ENCODE data around the gene PCBD2. TPM values are rescaled to one million over a fixed set of nuclear protein-coding genes. Genes with fewer than 3 reads are reported as not detected.

The PCBD2 gene
- total and polyA plus RNA-seq, 8 donors: 5.0 to 9.1 (median 7.3) TPM

GRCh38 chr5:135005076-135005475, 100.1 kb downstream of the PCBD2 start:
- DNase-seq (no peak), ATAC-seq (no peak), FAIRE-seq (no peak)
- intact Hi-C loops (cut with DNase I): no loop called here
- no peaks in the 10 kb centered on the region for H3K36me3 ChIP-seq
- 79 to 91% methylated on average over 3 of the region's 3 CpGs for WGBS, 2 donors
- H3K4me3 ChIP-seq: no peak overlapping the region
- H3K27me3 ChIP-seq: no peaks in the 10 kb centered on the region
- H3K4me1 ChIP-seq: no peaks in the 10 kb centered on the region
- TF ChIP-seq, protein P1, sequence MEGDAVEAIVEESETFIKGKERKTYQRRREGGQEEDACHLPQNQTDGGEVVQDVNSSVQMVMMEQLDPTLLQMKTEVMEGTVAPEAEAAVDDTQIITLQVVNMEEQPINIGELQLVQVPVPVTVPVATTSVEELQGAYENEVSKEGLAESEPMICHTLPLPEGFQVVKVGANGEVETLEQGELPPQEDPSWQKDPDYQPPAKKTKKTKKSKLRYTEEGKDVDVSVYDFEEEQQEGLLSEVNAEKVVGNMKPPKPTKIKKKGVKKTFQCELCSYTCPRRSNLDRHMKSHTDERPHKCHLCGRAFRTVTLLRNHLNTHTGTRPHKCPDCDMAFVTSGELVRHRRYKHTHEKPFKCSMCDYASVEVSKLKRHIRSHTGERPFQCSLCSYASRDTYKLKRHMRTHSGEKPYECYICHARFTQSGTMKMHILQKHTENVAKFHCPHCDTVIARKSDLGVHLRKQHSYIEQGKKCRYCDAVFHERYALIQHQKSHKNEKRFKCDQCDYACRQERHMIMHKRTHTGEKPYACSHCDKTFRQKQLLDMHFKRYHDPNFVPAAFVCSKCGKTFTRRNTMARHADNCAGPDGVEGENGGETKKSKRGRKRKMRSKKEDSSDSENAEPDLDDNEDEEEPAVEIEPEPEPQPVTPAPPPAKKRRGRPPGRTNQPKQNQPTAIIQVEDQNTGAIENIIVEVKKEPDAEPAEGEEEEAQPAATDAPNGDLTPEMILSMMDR (IDR thresholded peaks at IDR 0.05): no peak
- H3K9me3 ChIP-seq: no peaks in the 10 kb centered on the region
- H3K27ac ChIP-seq: no peak overlapping the region

DNA sequence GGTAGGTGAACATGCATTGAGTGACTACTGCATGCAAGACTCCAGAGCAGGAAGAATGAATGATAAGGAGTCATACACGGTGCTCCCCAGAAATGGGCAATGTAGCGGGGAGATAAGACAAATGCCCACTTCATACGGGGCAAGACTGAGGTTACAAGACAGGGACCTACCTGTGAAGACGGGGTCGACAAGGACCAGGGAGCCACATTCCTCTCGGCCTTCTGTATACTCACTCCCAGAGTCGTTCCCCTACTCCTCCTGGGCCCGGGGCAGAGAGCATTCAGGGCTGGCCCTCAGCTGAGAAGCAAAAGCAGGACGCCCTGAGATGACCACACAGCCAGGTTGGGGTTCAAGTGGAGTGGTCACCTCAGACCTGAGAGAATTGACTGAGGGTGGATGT, 102.4 kb downstream of the PCBD2 start:
- Histone ChIP-seq H3K27me3 (no peaks in the 10 kb centered on the region), H3K27ac (no peak overlapping the region), H3K4me3 (no peak overlapping the region), H3K9me3 (no peaks in the 10 kb centered on the region), H3K4me1 (no peaks in the 10 kb centered on the region), H3K36me3 (no peaks in the 10 kb centered on the region)
- WGBS, 2 donors: 93 to 95% methylated on average over 9 of the region's 9 CpGs
- DNase-seq (peak in 1 of 6 donors; percentile 31), ATAC-seq (no peak), FAIRE-seq (no peak)
- TF ChIP-seq, protein P1 (IDR thresholded peaks at IDR 0.05): no peak
- intact Hi-C loops (cut with DNase I): no loop called here

DNA sequence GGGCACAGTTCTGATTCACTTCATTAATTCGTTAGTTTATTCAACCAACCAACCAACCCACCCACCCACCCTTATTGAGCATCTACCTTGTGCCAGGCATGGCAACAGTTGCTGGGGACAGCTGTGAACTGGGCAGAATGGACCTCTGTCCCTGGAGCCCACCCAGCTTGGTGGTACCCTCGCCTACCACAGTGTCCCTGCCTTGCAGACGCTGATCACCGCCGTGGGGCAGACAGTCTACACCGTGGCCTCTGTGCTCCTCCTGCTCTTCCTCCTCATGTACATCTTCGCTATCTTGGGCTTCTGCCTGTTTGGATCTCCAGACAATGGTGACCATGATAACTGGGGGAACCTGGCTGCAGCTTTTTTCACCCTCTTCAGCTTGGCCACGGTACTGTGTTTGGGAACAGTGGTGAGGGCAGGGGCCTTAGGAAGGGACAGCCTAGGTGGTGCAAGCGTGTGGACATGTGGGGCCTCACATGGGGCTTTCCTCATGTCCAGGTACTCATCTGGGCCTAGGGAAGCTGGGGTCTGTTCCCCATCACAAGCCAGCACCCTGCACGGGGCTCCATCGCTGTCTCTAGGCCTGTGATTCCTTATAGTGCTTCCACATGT, 102.9 kb downstream of the PCBD2 start:
- WGBS, 2 donors: 81 to 88% methylated on average over 11 of the region's 11 CpGs
- Histone ChIP-seq H3K4me1 (no peaks in the 10 kb centered on the region), H3K27ac (no peak overlapping the region), H3K9me3 (no peaks in the 10 kb centered on the region), H3K27me3 (no peaks in the 10 kb centered on the region), H3K36me3 (no peaks in the 10 kb centered on the region), H3K4me3 (no peak overlapping the region)
- DNase-seq (peak in 1 of 6 donors; percentile 30), ATAC-seq (no peak), FAIRE-seq (no peak)
- intact Hi-C loops (cut with DNase I): no loop called here
- TF ChIP-seq, protein P1 (IDR thresholded peaks at IDR 0.05): no peak

GRCh38 chr5:135008556-135008955, 103.6 kb downstream of the PCBD2 start:
- no peaks in the 10 kb centered on the region for H3K9me3 ChIP-seq
- no peaks in the 10 kb centered on the region for H3K4me1 ChIP-seq
- intact Hi-C loops (cut with DNase I): no loop called here
- no peak for ATAC-seq
- no peak overlapping the region for H3K27ac ChIP-seq
- peak in 1 of 6 donors; percentile 30 for DNase-seq
- H3K27me3 ChIP-seq: no peaks in the 10 kb centered on the region
- no peaks in the 10 kb centered on the region for H3K36me3 ChIP-seq
- no peak for FAIRE-seq
- WGBS, 2 donors: 93% methylated on average over 8 of the region's 8 CpGs
- TF ChIP-seq, protein P1 (IDR thresholded peaks at IDR 0.05): no peak
- no peak overlapping the region for H3K4me3 ChIP-seq

- no peaks in the 10 kb centered on the region for H3K36me3 ChIP-seq
- WGBS, 2 donors: 83% methylated on average over 13 of the region's 13 CpGs
- H3K4me3 ChIP-seq: no peak overlapping the region
- H3K27ac ChIP-seq: no peak overlapping the region
- DNase-seq (peak in 1 of 6 donors; percentile 31), FAIRE-seq (no peak), ATAC-seq (no peak)
- intact Hi-C loops (cut with DNase I): no loop called here
- TF ChIP-seq, protein P1 (IDR thresholded peaks at IDR 0.05): no peak
- H3K27me3 ChIP-seq: no peaks in the 10 kb centered on the region
- H3K4me1 ChIP-seq: no peaks in the 10 kb centered on the region
- H3K9me3 ChIP-seq: no peaks in the 10 kb centered on the region
Measured at GRCh38 chr5:135008981-135009735, 104.2 kb downstream of the PCBD2 start.

All from pancreas (tissue), 10 donors.